Fibroblast of the aortic adventitia (primary cell): ENCODE data around the gene PHTF1. TPM values are rescaled to one million over a fixed set of nuclear protein-coding genes. Genes with fewer than 3 reads are reported as not detected.

Source experiments
- DNase-seq: peaks from one replicate; pipeline ENCODE4 v3.0.0-alpha.2; 2010; ENCODE audit warnings: low read depth
- H3K4me3 ChIP-seq: 2 replicates; pipeline ENCODE4 v1.5.1; 2011; ENCODE audit warnings: low read depth, mild to moderate bottlenecking, control low read depth, low read length, moderate library complexity
- CTCF ChIP-seq: IDR thresholded peaks from 2 replicates; pipeline ENCODE4 v1.5.1; 2011; ENCODE audit warnings: mild to moderate bottlenecking, low read length, control low read depth, inconsistent platforms; ENCODE audit not compliant: insufficient read depth
- total RNA-seq: library from RNA; depleted of rRNA; stranded (reverse); fragments of >200 nt; gene quantifications from 2 replicates; pipeline ENCODE4 v1.2.3, GENCODE V29; 2012; ENCODE audit warnings: low replicate concordance

The PHTF1 gene
- total RNA-seq, 1 donor, result 36.3 TPM

- DNase-seq, result no peak
- H3K4me3 ChIP-seq, result no peak overlapping the region
- TF ChIP-seq CTCF, result no peak
These were observed 66.9 kb downstream of the PHTF1 start for GRCh38 chr1:113692342-113692741.

- DNase-seq, result no peak
- TF ChIP-seq CTCF, result no peak
- H3K4me3 ChIP-seq, result no peak overlapping the region
These were observed 68.1 kb downstream of the PHTF1 start for GRCh38 chr1:113691184-113691583.

GRCh38 chr1:113686891-113687618 lies 72.2 kb downstream of the PHTF1 start:
- no peak for TF ChIP-seq CTCF
- no peak overlapping the region for H3K4me3 ChIP-seq
- peak; percentile 54 for DNase-seq

- peak; percentile 70 for DNase-seq
- H3K4me3 ChIP-seq, result no peak overlapping the region
- no peak for TF ChIP-seq CTCF
These were observed 75.1 kb downstream of the PHTF1 start for GRCh38 chr1:113684153-113684541.

- no peak for TF ChIP-seq CTCF
- peak overlapping the region; percentile 11 for H3K4me3 ChIP-seq
- DNase-seq, result peak; percentile 82
These were observed 75.7 kb downstream of the PHTF1 start for GRCh38 chr1:113683384-113684152.

- H3K4me3 ChIP-seq, result no peak overlapping the region
- no peak for DNase-seq
- no peak for TF ChIP-seq CTCF
These were observed 77.5 kb downstream of the PHTF1 start for GRCh38 chr1:113681596-113682337.
